SK-N-DZ (cell line): ENCODE results near the gene SLC8A1.

ENCODE experiments used
- DNase-seq: peaks from one replicate; pipeline ENCODE4 v3.0.0-alpha.2; 2015; ENCODE audit warnings: low spot score

SLC8A1 gene

DNA sequence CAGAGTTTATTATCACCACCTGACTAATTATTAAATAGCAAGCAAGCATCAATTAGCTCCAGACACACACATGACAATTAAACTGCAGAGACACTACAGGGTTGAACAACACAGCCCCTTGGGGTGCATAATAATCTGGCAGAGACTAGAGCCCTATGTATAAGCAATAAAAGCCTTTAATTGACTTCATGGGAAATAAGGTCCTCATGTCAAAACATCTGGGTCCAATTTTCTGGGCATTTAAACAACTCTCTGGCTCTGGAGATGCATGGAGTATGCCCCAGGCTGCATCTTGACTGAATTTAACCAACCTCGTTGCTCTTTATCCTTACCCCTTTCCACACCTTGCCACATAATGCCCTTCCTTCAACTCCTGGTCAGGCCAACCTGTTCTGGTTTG lies 402.1 kb downstream of the SLC8A1 start:
- DNase-seq, result no peak

DNA sequence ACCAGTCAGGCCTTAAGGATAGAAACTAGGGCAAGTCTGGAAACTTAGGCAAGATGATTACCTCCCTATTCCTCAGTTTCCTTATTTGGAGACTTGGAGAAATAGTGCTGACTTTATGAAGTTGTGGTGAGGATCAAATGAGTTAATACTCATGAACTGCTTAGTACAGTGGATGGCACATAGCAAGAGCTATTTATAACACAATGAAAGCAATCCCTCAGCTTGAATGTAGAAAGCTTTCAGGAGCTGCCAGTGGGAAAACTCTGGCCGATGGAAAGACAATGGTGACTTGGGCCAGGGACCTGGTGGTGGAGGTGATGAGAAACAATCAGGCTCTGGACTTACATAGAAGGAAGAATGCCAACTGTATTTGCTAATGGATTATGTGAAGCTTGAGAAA lies 403.4 kb downstream of the SLC8A1 start:
- no peak for DNase-seq

DNA sequence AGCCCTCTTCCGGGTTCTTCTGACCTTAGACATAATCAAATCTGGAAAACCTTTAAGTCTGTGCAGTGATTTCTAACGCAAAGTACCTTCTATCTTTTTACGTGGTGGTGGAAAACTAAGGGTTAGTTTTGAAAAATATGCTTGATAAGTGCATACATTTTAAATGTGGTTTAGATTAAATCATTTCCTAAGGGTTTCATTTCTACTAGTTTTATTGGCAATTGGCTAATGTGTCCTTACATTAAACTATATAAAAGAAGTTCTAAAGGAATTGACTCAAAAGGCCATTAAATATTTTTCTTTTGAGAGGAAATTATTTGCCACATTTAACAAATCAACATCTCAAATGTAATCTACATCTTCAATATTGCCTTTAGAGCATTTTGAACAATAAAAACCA lies 404.5 kb downstream of the SLC8A1 start:
- DNase-seq, result no peak
